GM19239 (cell line): ENCODE measurements around the gene PAWR.
"Not testable (repeated sequence)": the region's sequence is repeated elsewhere in the genome, so short reads cannot be mapped to it uniquely, and the experiment has no call there.

Source experiments
- DNase-seq: peaks from one replicate; pipeline ENCODE4 v3.0.0; 2011; ENCODE audit warnings: low spot score; ENCODE audit not compliant: insufficient read length
- FAIRE-seq: peaks from 2 replicates; lab custom pipeline; 2011; peaks lifted over from hg19 to GRCh38; lab: Jason Lieb, UNC

The PAWR gene

DNA sequence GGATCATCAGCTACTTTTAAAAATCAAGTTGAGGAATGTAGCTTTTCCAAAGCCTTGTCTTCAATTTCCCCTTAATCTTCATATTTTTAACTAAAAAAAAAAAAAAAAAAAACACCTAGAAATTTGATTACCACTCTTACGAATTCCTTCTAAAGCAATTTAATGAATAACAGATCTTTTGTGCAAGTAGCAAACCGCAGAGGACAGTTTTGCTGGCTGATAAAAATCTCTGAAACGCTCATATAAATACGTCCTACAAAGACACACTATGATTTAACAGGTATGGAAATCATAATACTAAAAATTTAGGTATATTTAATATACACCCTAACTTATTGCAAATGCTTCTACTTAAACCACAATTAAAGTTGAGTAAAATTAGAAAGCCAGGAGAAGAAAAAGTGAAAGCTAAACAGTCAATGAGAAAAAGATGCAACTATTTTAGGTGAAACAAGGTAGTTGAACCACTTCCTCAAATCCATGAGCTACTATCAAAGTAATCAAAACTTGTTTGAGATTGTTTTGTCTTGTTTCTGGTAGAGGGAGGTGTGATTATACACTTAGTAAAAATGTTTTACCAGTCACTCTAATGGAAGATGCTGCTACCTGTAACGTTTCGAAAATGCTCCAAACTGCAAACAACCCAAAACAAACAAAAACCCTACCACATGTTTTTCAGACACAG, 2.2 kb downstream of the PAWR start:
- no peak for DNase-seq
- FAIRE-seq = peak; percentile 85

DNA sequence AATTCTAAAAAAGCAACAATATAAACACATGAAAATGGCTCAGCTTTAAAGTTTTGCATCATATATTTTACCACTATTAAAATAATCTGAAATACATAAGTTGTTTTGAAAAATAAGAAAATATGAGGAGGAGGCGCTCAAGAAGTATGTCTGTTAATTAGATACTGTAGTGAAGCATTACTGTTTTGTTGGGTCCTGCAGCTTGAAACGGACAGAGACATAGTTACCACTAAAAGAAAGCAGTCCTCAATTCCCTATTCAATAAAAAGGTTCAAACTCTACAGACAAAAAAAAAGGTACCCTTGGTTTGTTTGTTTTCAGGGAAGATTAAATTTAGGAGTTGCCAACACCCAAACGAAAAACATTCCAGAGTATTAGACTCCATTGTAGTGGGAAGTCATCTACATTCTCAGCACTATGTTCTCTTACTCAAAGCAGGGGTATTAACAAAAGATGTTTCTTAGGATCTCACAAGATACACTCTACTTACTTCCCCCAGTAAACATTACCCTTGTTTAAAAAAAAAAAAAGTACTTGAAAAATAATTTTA, 3.0 kb downstream of the PAWR start:
- no peak for DNase-seq

DNA sequence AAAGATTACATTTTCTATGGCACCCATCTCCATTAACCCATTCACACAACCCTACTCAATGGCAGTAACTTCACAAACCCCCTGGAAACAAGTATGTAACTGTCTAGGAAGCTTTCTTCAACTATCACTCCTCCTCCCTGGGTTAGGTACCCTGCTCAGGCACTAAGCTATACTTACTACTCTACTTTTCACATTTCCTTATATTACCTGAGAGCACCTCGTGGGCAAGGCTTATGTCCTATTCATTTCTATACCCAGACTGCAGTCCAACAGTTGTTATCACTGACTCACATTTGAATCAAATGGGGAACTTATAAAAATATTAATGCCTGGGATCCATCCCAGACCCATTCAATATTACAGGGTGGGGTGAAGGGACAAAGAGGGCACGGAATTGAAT, 4.6 kb downstream of the PAWR start:
- FAIRE-seq (no peak), DNase-seq (no peak)

More for the DNA sequence above, 3.0 kb downstream of the PAWR start:
- peak; percentile 79 for FAIRE-seq

DNA sequence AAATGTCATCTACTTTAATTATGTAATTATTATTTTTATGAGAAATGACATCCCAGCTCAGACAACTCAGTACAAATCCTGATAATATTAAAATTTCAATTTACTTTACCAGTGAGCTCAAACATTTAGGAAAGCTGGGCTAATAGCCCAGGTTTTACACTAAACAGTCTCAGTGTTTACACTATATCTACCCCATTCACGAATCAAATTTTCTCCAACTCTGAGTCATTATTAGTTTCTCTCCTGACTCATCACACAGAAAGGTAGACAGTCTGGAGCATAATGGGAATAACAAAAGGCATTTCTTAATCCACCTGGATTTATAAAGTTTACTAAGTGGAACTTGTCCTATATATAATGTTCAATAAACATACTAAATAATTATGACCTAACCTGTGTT, 5.7 kb downstream of the PAWR start:
- FAIRE-seq (no peak), DNase-seq (no peak)

GRCh38 chr12:79684338-79684737, 6.4 kb downstream of the PAWR start:
- not testable (repeated sequence) for FAIRE-seq, DNase-seq

DNA sequence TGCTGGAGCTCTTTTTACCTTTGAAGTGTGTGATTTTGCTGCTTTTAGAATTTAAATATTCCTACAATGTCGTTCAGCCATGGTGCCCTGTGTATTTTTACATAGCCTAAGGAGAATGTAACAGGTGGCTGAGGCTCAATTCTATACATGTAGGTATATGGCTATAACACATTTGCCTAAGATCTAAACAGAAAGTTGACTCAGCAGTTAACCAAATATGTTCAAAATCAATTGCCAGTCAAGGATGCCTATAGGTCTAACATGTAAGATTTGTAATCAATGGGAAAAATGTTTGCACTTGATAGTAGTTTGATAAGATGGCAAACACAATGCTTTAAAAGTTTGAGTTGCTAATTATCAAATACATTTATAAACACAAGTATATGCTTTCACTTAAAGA, 8.2 kb downstream of the PAWR start:
- FAIRE-seq (peak; percentile 78), DNase-seq (no peak)

DNA sequence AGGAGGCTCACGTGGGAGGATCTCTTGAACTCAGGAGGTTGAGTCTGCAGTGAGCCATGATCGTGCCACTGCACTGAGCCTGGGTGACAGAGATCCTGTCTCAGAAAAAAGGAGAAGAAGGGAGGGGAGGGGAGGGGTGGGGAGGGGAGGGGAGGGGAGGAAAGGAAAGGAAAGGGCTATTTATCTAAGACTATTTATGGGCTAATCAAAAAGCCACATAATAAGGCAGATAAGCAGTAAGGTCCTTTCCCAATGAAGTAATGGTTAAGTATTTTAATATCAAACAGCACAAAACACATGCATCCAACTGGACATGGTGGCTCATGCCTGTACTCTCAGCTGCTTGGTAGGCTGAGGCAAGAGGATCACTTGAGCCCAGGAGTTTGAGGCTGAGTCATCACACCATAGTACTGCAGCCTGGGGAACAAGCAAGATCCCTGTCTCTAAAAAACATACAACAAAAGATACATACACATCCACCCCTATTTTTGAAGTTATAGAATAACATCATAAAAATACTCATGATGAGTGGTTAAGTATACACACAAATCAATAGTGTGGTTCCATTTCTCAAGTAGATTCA, 9.7 kb downstream of the PAWR start:
- DNase-seq = no peak
- no peak for FAIRE-seq

DNA sequence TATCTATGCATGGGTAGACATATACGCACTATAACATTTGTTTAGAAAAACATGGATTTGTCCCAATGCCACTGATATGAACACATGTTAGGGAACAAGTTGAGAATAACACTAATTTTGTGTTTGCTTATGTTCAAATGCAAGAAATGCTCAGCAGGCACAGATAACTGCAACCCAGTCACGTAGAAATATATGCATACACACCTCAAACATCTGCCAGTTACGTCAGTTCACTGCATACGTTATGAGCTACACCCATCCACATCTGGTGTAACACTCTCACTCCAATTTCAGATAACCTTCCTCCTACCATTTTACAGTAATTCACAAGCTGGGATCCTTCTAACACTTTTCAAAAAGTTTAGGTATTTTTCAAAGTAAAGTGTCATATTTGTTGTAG, 10.7 kb downstream of the PAWR start:
- FAIRE-seq = no peak
- DNase-seq = no peak

DNA sequence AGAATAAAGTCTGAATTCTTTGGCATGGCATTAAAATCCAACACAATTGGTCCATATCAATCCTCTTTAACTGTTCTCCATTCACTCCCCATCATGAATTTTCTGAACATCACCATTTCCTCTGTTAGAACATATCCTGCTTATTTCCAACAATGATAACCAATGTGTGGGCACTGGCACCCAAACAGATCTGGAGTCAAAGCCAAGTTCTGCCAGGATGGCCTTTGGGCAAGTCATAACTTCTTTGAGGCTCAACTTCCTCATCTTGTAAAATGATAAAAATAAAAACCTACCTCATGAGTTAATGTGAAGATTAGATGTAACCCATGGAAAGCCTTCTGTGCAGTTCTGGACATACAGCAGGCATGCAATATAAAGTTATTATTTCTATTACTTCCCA, 12.5 kb downstream of the PAWR start:
- DNase-seq = no peak

DNA sequence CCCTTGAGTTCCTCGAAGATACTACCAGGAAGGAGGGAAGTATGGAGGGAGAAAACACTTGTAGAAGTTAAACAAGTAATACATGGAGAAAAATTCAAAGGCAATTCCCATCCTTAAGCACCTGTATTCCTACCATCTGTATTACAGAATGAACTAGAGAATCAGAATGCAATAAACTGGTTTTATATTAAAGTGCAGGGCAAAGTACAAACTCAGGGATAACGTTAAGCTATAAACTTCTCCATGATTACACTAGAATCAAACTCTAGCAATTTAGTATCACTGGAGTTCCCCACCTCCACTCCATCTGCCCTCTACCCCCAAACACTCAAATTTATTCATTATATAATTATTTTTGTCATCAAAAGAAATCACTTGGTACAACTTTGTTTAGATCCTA, 13.1 kb downstream of the PAWR start:
- no peak for FAIRE-seq

More for the DNA sequence above, 12.5 kb downstream of the PAWR start:
- FAIRE-seq = no peak

DNA sequence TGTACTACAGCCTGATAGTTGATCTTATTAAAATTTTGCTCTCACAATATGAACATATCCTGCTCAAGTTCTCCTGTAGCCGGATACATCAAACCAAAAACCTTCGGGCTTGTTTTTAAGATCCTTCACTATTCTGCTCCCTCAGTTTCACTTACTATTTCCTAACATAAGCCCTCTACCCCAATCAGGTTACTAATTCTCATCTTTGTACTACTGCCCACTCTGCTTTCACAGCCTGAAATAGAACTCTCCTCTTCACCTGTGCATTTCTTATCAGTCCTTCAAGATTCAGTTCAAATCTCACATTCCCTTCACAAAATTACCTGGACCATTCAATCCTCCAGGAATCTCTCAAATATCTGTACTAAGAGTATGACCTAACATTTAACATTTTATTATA, 14.2 kb downstream of the PAWR start:
- DNase-seq (no peak), FAIRE-seq (no peak)

More for the DNA sequence above, 13.1 kb downstream of the PAWR start:
- DNase-seq = no peak

- FAIRE-seq (no peak), DNase-seq (no peak)
Observed at GRCh38 chr12:79674629-79675028, 16.1 kb downstream of the PAWR start.

GRCh38 chr12:79673354-79673753, 17.4 kb downstream of the PAWR start:
- FAIRE-seq (no peak), DNase-seq (no peak)

GRCh38 chr12:79668113-79668512, 22.7 kb downstream of the PAWR start:
- no peak for DNase-seq
- no peak for FAIRE-seq

DNA sequence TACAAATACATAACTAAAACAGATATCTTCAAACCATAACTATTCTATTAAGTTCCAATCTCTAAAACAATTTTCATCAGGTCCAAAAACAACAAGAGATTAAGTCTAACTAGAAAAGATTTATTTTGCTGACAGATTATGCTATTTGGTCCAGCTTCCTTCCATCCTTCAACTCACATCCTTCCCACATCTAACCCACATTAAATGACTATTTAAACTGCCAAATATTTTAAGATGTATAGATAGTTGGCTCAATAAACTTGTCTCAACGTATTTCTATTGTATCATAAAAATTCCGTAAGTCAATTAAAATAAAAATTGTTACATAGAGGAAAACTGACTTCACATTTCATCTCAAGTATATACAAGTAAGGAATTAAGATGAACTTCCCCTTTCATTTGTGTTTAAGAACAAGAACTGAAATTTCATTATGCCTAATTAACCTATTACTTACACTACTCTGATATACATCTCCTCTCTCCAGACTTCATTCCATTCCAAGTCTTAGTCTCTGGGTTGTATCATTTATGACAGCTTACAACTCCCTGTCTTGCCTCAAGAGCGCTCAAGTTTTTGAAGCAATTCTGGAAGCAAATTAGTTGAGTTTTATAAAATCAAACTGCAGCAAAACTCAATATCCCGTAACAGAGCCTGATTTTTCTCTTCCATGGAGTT, 25.4 kb downstream of the PAWR start:
- DNase-seq (no peak), FAIRE-seq (no peak)

GRCh38 chr12:79664518-79664917, 26.2 kb downstream of the PAWR start:
- DNase-seq = no peak

DNA sequence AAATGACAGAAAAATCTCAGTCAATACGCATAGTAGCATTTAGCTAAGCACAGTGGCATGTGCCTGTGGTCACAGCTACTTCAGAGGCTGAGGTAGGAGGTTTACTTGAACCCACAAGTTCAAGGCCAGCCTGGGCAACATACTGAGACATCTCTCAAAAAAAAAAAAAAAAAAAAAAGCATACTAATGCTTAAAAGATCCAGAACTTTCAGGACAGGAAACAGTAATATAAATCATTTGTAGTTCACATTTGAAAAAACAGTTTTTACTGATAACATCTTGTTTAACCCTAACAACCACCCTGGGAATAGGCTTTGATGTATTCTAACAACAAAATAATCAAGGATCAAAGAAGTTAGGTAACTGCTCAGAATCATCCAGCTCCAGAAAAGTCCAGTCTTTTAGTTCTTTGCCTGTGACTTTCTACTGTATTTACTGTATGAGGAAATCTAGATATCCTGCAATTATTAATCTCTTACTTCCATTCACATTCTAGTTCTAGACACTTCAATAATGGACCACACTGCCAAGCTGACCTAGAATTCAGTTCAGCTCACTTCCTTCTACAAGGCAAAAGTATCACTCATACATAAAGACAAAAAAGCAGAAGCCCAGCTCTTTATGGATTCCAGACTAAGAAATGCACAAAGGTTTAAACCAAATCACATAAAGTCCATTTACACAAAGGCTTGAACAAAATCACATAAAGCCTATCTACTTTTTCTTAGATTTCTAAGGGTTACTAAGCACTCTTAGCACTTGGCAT, 28.5 kb downstream of the PAWR start:
- no peak for DNase-seq
- peak; percentile 4 for FAIRE-seq

More at GRCh38 chr12:79664518-79664917, 26.2 kb downstream of the PAWR start:
- FAIRE-seq = no peak

GRCh38 chr12:79661629-79662028, 29.1 kb downstream of the PAWR start:
- FAIRE-seq = no peak
- DNase-seq = no peak

DNA sequence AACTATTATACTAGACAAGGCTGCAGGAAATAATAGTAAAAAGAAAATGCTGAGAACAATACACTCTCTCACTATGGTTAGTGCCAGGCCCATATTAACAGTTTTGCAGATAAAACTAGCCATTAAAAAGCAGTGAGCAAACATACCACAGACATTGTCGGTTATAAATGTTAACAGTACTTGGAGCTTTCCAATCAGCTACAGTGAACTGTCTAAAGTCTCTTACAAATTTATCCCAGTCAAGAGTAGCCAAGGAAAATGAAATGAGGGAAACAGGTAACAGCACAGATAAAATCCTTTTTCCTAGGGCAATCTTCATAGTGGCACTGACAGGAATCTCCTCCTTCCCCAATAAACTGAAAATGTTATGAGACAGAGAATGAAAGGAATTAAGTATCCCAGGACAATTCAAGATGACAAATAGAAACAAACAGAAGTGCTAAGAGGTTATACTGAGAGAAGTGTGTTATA, 30.8 kb downstream of the PAWR start:
- DNase-seq (no peak), FAIRE-seq (no peak)

GRCh38 chr12:79658221-79658620, 32.5 kb downstream of the PAWR start:
- no peak for FAIRE-seq
- no peak for DNase-seq
